HCT116 (cell line): ENCODE results near the gene FAM110A. TPM values are rescaled to one million over a fixed set of nuclear protein-coding genes. Genes with fewer than 3 reads are reported as not detected.

ENCODE experiments used
- ATAC-seq: fragments of 200-7000 bp; cut with Tn5 transposase; 2 replicates; pipeline ENCODE4 v1.9.1; 2020; ENCODE audit warnings: mild to moderate bottlenecking, moderate library complexity
- BruUV-seq: library from RNA; stranded (reverse); fragments of 400-500 nt; replicated peaks from 2 replicates; lab custom pipeline; 2021; lab: Mats Ljungman, UMichigan
- CTCF ChIA-PET: fragments of 300-600 bp; sonication (Branson Sonifier 250); formaldehyde crosslinking; loops from one replicate; lab custom pipeline; 2021; ENCODE audit warnings: antibody characterized with exemption; lab: Charles Lee
- POLR2A ChIA-PET: fragments of 300-600, 350-600 bp; sonication (Branson Sonifier 250); formaldehyde crosslinking; loops from one replicate; lab custom pipeline; 2021; ENCODE audit warnings: antibody characterized with exemption; lab: Charles Lee
- RAD21 ChIA-PET, 2 experiments: fragments of 300-600 bp; sonication (Branson Sonifier 250); formaldehyde crosslinking; loops; one replicate each; lab custom pipeline; 2023; ENCODE audit warnings: low total read pairs in 2 of 2; ENCODE audit not compliant: uncharacterized antibody in 2 of 2, unreplicated experiment in 2 of 2, low non-redundant PET in 1 of 2; lab: Charles Lee
- DNase-seq: peaks from one replicate; pipeline ENCODE4 v3.0.0-alpha.2; 2010; ENCODE audit warnings: low read depth, low spot score
- H2AFZ ChIP-seq: fragments of 200-600 bp; shearing (Covaris generic), sonication (generic); 2 replicates; pipeline ENCODE4 v1.6.1; 2017; ENCODE audit warnings: low read depth, mixed run types, mixed read lengths, antibody characterized with exemption, low read length; ENCODE audit not compliant: poor library complexity, severe bottlenecking
- H3K27ac ChIP-seq: 2 replicates; pipeline ENCODE4 v1.5.1; 2012; ENCODE audit warnings: low read depth, low read length
- H3K27me3 ChIP-seq: fragments of 200-600 bp; sonication (generic); 2 replicates; pipeline ENCODE4 v1.6.1; 2016; ENCODE audit warnings: mixed run types, low read length, mixed read lengths; ENCODE audit not compliant: insufficient read depth
- H3K36me3 ChIP-seq, 2 experiments: fragments of 200-500 bp in 1 of 2; fragments of 200-600 bp in 1 of 2; sonication (Bioruptor generic) in 1 of 2; sonication (generic) in 1 of 2; 2 replicates each; pipeline versions ENCODE4 v1.5.1 to v1.6.1; 2014 to 2016; ENCODE audit warnings: low read length in 2 of 2, inconsistent platforms in 1 of 2, mixed read lengths in 1 of 2, mixed run types in 1 of 2; ENCODE audit not compliant: insufficient read depth in 2 of 2, control insufficient read depth in 1 of 2
- H3K4me1 ChIP-seq, 2 experiments: fragments of 200-600 bp in 1 of 2; sonication (generic) in 1 of 2; 2 replicates each; pipeline versions ENCODE4 v1.5.1 to v1.6.1; 2012 to 2017; ENCODE audit warnings: low read length in 2 of 2, inconsistent platforms in 1 of 2, mild to moderate bottlenecking in 1 of 2, mixed read lengths in 1 of 2, mixed run types in 1 of 2, moderate library complexity in 1 of 2; ENCODE audit not compliant: insufficient read depth in 2 of 2, control insufficient read depth in 1 of 2
- H3K4me2 ChIP-seq: fragments of 200-600 bp; sonication (generic); 2 replicates; pipeline ENCODE4 v1.6.1; 2017; ENCODE audit warnings: mixed run types, low read length, mixed read lengths
- H3K4me3 ChIP-seq, 2 experiments: fragments of 200-600 bp in 1 of 2; sonication (generic) in 1 of 2; replicated peaks in 1 of 2; 2 replicates each; pipeline ENCODE4 v1.5.1; 2011 to 2016; ENCODE audit warnings: low read length in 2 of 2, control low read depth in 1 of 2, low read depth in 1 of 2, mild to moderate bottlenecking in 1 of 2, mixed read lengths in 1 of 2, mixed run types in 1 of 2
- H3K79me2 ChIP-seq: fragments of 200-600 bp; sonication (generic); 2 replicates; pipeline ENCODE4 v1.6.1; 2017; ENCODE audit warnings: mild to moderate bottlenecking, mixed run types, low read length, moderate library complexity, mixed read lengths; ENCODE audit not compliant: insufficient read depth
- H3K9ac ChIP-seq: fragments of 200-600 bp; sonication (generic); 2 replicates; pipeline ENCODE4 v1.6.1; 2016; ENCODE audit warnings: low read length, mixed read lengths
- H3K9me2 ChIP-seq: fragments of 200-600 bp; sonication (generic), shearing (Covaris generic); 2 replicates; pipeline ENCODE4 v1.6.1; 2017; ENCODE audit warnings: mixed run types, mild to moderate bottlenecking, moderate library complexity; ENCODE audit not compliant: insufficient read depth
- H3K9me3 ChIP-seq, 2 experiments: fragments of 200-500 bp in 1 of 2; fragments of 200-600 bp in 1 of 2; sonication (Bioruptor generic) in 1 of 2; sonication (generic) in 1 of 2; 2 replicates each; pipeline ENCODE4 v1.6.1; 2014 to 2017; ENCODE audit warnings: low read length in 2 of 2, mixed read lengths in 2 of 2, inconsistent platforms in 1 of 2, low read depth in 1 of 2, mild to moderate bottlenecking in 1 of 2, mixed run types in 1 of 2, moderate library complexity in 1 of 2; ENCODE audit not compliant: control insufficient read depth in 1 of 2, insufficient read depth in 1 of 2
- H4K20me1 ChIP-seq: fragments of 200-600 bp; sonication (generic), shearing (Covaris generic); 2 replicates; pipeline ENCODE4 v1.6.1; 2017; ENCODE audit warnings: mixed run types, mild to moderate bottlenecking, moderate library complexity; ENCODE audit not compliant: insufficient read depth
- ATF3 ChIP-seq: IDR thresholded peaks from 2 replicates; pipeline ENCODE4 v1.6.1; 2012
- CBX3 ChIP-seq: IDR thresholded peaks from 2 replicates; pipeline ENCODE4 v1.6.1; 2012; ENCODE audit warnings: low read depth
- EZH2phosphoT487 ChIP-seq: fragments of 200-600 bp; IDR thresholded peaks from 2 replicates; pipeline ENCODE4 v1.6.1; 2018; ENCODE audit warnings: antibody characterized with exemption, borderline replicate concordance
- FOSL1 ChIP-seq: IDR thresholded peaks from 2 replicates; pipeline ENCODE4 v1.6.1; 2012; ENCODE audit warnings: low read depth
- TCF7L2 ChIP-seq: IDR thresholded peaks from 2 replicates; pipeline ENCODE4 v1.7.0; 2011; ENCODE audit warnings: borderline replicate concordance, inconsistent platforms; ENCODE audit not compliant: insufficient read depth, insufficient read length; ENCODE audit errors: extremely low read depth
- intact Hi-C: fragments of 100-400 bp; cut with micrococcal nuclease; formaldehyde crosslinking; loops from 2 replicates; pipeline ENCODE4 v1.10.0; 2022
- total RNA-seq: library from RNA; stranded (reverse); gene quantifications from one replicate; pipeline ENCODE4 v1.2.1, GENCODE V29; 2021; ENCODE audit not compliant: unreplicated experiment
- TF ChIP-seq, protein P1 (sequence below): IDR thresholded peaks from 2 replicates; pipeline ENCODE4 v1.6.1; 2012
- TF ChIP-seq, protein P2 (sequence below): IDR thresholded peaks from 2 replicates; pipeline ENCODE4 v1.6.1; 2011; ENCODE audit warnings: mild to moderate bottlenecking, low read length, moderate library complexity; ENCODE audit not compliant: insufficient replicate concordance; ENCODE audit errors: extremely low read depth
- TF ChIP-seq, protein P3 (sequence below), 3 experiments: fragments of 200-600 bp in 1 of 3; sonication (generic) in 1 of 3; IDR thresholded peaks in 2 of 3; conservative IDR thresholded peaks in 1 of 3; 2 replicates each; pipeline ENCODE4 v1.5.1; 2012 to 2017; ENCODE audit warnings: low read depth in 2 of 3, low read length in 2 of 3, antibody characterized with exemption in 1 of 3, borderline replicate concordance in 1 of 3, control low read depth in 1 of 3, mild to moderate bottlenecking in 1 of 3, mixed read lengths in 1 of 3, mixed run types in 1 of 3, moderate library complexity in 1 of 3; ENCODE audit not compliant: insufficient read depth in 1 of 3

The FAM110A gene
- total RNA-seq, 1 experiment from 2014 or later: 26.4 TPM

- peak overlapping the region; percentile 51 for H3K9ac ChIP-seq
- ChIA-PET POLR2A (no interaction called here), CTCF (interaction anchor here (1.1 kb wide), 1 partner anchor 37 kb away, joined by 6 read pairs; no protein-coding TSS in a partner anchor), RAD21 (interaction anchor here in 1 of 2 experiments (1.0 kb wide), 1 partner anchor 37 kb away, joined by 5 read pairs; no protein-coding TSS in a partner anchor)
- H2AFZ ChIP-seq: no peak overlapping the region
- H3K36me3 ChIP-seq: no peaks in the 10 kb centered on the region
- peak overlapping the region; percentile 9; the same call in 1 of the 2 replicates for H3K27ac ChIP-seq
- peak; percentile 18 for ATAC-seq
- H3K4me3 ChIP-seq: peak overlapping the region in 1 of 2 experiments; percentile 18; a peak in 1 of 4 replicates
- no peaks in the 10 kb centered on the region for H3K9me2 ChIP-seq
- peak overlapping the region; percentile 70 for H3K4me2 ChIP-seq
- BruUV-seq: no TSS peak
- no peaks in the 10 kb centered on the region for H3K79me2 ChIP-seq
- H3K27me3 ChIP-seq: no peaks in the 10 kb centered on the region
- DNase-seq: no peak
- H4K20me1 ChIP-seq: no peaks in the 10 kb centered on the region
- no peaks in the 10 kb centered on the region for H3K9me3 ChIP-seq
- intact Hi-C loops: loop anchor here (1.0 kb wide), 1 partner anchor 36 kb away; no protein-coding TSS in a partner anchor
- H3K4me1 ChIP-seq: peaks cover 24 to 61% of the 10 kb centered on the region in 2 experiments
- TF ChIP-seq, protein P1, sequence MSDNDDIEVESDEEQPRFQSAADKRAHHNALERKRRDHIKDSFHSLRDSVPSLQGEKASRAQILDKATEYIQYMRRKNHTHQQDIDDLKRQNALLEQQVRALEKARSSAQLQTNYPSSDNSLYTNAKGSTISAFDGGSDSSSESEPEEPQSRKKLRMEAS: no peak; the same call in 1 of the 2 replicates
- TF ChIP-seq ATF3: no peak
- TF ChIP-seq, protein P2, sequence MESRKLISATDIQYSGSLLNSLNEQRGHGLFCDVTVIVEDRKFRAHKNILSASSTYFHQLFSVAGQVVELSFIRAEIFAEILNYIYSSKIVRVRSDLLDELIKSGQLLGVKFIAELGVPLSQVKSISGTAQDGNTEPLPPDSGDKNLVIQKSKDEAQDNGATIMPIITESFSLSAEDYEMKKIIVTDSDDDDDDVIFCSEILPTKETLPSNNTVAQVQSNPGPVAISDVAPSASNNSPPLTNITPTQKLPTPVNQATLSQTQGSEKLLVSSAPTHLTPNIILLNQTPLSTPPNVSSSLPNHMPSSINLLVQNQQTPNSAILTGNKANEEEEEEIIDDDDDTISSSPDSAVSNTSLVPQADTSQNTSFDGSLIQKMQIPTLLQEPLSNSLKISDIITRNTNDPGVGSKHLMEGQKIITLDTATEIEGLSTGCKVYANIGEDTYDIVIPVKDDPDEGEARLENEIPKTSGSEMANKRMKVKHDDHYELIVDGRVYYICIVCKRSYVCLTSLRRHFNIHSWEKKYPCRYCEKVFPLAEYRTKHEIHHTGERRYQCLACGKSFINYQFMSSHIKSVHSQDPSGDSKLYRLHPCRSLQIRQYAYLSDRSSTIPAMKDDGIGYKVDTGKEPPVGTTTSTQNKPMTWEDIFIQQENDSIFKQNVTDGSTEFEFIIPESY: no peak
- TF ChIP-seq CBX3: no peak
- TF ChIP-seq, protein P3, sequence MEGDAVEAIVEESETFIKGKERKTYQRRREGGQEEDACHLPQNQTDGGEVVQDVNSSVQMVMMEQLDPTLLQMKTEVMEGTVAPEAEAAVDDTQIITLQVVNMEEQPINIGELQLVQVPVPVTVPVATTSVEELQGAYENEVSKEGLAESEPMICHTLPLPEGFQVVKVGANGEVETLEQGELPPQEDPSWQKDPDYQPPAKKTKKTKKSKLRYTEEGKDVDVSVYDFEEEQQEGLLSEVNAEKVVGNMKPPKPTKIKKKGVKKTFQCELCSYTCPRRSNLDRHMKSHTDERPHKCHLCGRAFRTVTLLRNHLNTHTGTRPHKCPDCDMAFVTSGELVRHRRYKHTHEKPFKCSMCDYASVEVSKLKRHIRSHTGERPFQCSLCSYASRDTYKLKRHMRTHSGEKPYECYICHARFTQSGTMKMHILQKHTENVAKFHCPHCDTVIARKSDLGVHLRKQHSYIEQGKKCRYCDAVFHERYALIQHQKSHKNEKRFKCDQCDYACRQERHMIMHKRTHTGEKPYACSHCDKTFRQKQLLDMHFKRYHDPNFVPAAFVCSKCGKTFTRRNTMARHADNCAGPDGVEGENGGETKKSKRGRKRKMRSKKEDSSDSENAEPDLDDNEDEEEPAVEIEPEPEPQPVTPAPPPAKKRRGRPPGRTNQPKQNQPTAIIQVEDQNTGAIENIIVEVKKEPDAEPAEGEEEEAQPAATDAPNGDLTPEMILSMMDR (IDR thresholded peaks at IDR 0.05 in 2 of 3, conservative IDR thresholded peaks at IDR 0.05 in 1 of 3; ENCODE audit: borderline replicate concordance in 1 of 3, insufficient read depth in 1 of 3, low read depth in 2 of 3, low read length in 2 of 3): no peak
- TF ChIP-seq TCF7L2: no peak
- TF ChIP-seq EZH2phosphoT487: no peak
- no peak for TF ChIP-seq FOSL1
Observed at GRCh38 chr20:855466-856360, 22.2 kb downstream of the FAM110A start.
